ENCODE data around the gene GPD1L.

- TF ChIP-seq CTCF (IDR thresholded peaks at IDR 0.05) (no peak), EZH2 (IDR thresholded peaks at IDR 0.05; ENCODE audit: borderline replicate concordance, insufficient read depth, low read depth, low read length, poor library complexity, severe bottlenecking) (no peak)
Measured at GRCh38 chr3:32137870-32138269, 31.4 kb downstream of the GPD1L start.
